ENCODE data around the gene DIP2C. TPM values are rescaled to one million over a fixed set of nuclear protein-coding genes. Genes with fewer than 3 reads are reported as not detected.
"Not testable (repeated sequence)": the region's sequence is repeated elsewhere in the genome, so short reads cannot be mapped to it uniquely, and the experiment has no call there.

DIP2C gene
- polyA plus RNA-seq, 3 donors, result 0.11 TPM; not detected in 2

GRCh38 chr10:349081-349480 lies 340.4 kb downstream of the DIP2C start:
- TF ChIP-seq CTCF (IDR thresholded peaks at IDR 0.05), result no peak
- DNase-seq, result no peak
- H3K4me3 Mint-ChIP-seq, result no peak overlapping the region

DNA sequence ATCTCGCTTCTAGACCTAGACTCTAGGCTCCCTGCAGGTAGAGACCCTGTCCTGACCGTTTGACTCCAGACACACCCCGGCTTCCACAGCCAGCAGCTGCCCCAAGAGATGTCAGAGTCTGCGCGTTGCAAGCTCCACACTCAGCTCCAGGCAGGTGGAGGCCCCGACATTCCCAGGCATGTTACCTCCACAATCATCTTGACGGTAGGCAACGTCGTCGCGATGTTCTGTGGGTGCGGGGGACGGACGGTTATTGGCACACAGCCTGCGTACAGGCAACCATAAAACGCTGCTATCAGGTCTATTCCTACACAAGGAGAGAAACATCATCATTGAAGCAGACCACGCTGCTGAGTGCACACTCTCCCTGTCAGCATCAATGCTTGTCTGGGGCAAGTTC lies 341.0 kb downstream of the DIP2C start:
- no peaks in the 10 kb centered on the region for H3K36me3 Mint-ChIP-seq
- no peak overlapping the region for H3K4me3 ChIP-seq (replicated peaks in 1 of 3; ENCODE audit: low read depth in 2 of 3, low read length in 3 of 3)
- peaks cover 17 to 24% (median 21%) of the 10 kb centered on the region in 7 donors for H3K9me3 Mint-ChIP-seq
- H3K36me3 ChIP-seq (replicated peaks in 1 of 2; ENCODE audit: control insufficient read depth in 1 of 2, insufficient read depth in 2 of 2, low read length in 2 of 2), result no peaks in the 10 kb centered on the region
- H3K4me1 Mint-ChIP-seq, result no peaks in the 10 kb centered on the region
- no peak overlapping the region for H3K9ac ChIP-seq (ENCODE audit: insufficient read depth, low read length, poor library complexity, severe bottlenecking)
- DNase-seq, result no peak
- intact Hi-C loops (cut with micrococcal nuclease), result no loop called here
- no peaks in the 10 kb centered on the region for H4K20me1 ChIP-seq (ENCODE audit: insufficient read depth, low read length)
- no peak overlapping the region for H3K4me3 Mint-ChIP-seq
- H2AFZ ChIP-seq (ENCODE audit: insufficient read depth, low read depth, low read length, poor library complexity, severe bottlenecking), result no peak overlapping the region
- H3K27ac ChIP-seq (ENCODE audit: low read depth in 1 of 2, low read length in 2 of 2), result no peak overlapping the region
- 93% methylated on average over 17 of the region's 17 CpGs for WGBS (ENCODE audit: insufficient coverage)
- no peak for TF ChIP-seq CTCF (IDR thresholded peaks at IDR 0.05)
- no peaks in the 10 kb centered on the region for H3K27me3 ChIP-seq (ENCODE audit: control insufficient read depth in 2 of 2, insufficient read depth in 2 of 2, low read length in 2 of 2)
- peaks cover 2 to 7% (median 3%) of the 10 kb centered on the region in 3 donors for H3K27me3 Mint-ChIP-seq (ENCODE audit: low read depth in 3 of 3)
- H3K4me1 ChIP-seq (ENCODE audit: control insufficient read depth in 1 of 2, insufficient read depth in 2 of 2, low read length in 2 of 2), result no peaks in the 10 kb centered on the region
- H3K27ac Mint-ChIP-seq, result peak overlapping the region in 1 of 7 donors; percentile 53
- H3K79me2 ChIP-seq (ENCODE audit: insufficient read depth, low read length), result no peaks in the 10 kb centered on the region
- peaks cover 0 to 21% of the 10 kb centered on the region in 2 donors for H3K9me3 ChIP-seq (replicated peaks in 1 of 2; ENCODE audit: control insufficient read depth in 1 of 2, insufficient read depth in 1 of 2, low read length in 2 of 2)
- H3K4me2 ChIP-seq (replicated peaks; ENCODE audit: extremely low read depth, low read length, poor library complexity, severe bottlenecking), result no peak overlapping the region

More at GRCh38 chr10:349081-349480, 340.4 kb downstream of the DIP2C start:
- H3K9me3 Mint-ChIP-seq, result peaks cover 17 to 24% (median 21%) of the 10 kb centered on the region in 7 donors
- peaks cover 0 to 21% of the 10 kb centered on the region in 2 donors for H3K9me3 ChIP-seq (replicated peaks in 1 of 2; ENCODE audit: control insufficient read depth in 1 of 2, insufficient read depth in 1 of 2, low read length in 2 of 2)
- peaks cover 2 to 11% (median 3%) of the 10 kb centered on the region in 3 donors for H3K27me3 Mint-ChIP-seq (ENCODE audit: low read depth in 3 of 3)
- H3K27ac ChIP-seq (ENCODE audit: low read depth in 1 of 2, low read length in 2 of 2), result no peak overlapping the region
- no peaks in the 10 kb centered on the region for H3K79me2 ChIP-seq (ENCODE audit: insufficient read depth, low read length)
- no peaks in the 10 kb centered on the region for H3K27me3 ChIP-seq (ENCODE audit: control insufficient read depth in 2 of 2, insufficient read depth in 2 of 2, low read length in 2 of 2)
- no peak overlapping the region for H3K9ac ChIP-seq (ENCODE audit: insufficient read depth, low read length, poor library complexity, severe bottlenecking)
- no peak overlapping the region for H3K27ac Mint-ChIP-seq
- H3K4me3 ChIP-seq (replicated peaks in 1 of 3; ENCODE audit: low read depth in 2 of 3, low read length in 3 of 3), result no peak overlapping the region
- no peak overlapping the region for H2AFZ ChIP-seq (ENCODE audit: insufficient read depth, low read depth, low read length, poor library complexity, severe bottlenecking)
- intact Hi-C loops (cut with micrococcal nuclease), result no loop called here
- 95% methylated on average over 24 of the region's 24 CpGs for WGBS (ENCODE audit: insufficient coverage)
- no peak overlapping the region for H3K4me2 ChIP-seq (replicated peaks; ENCODE audit: extremely low read depth, low read length, poor library complexity, severe bottlenecking)
- H3K4me1 Mint-ChIP-seq, result no peaks in the 10 kb centered on the region
- H3K36me3 Mint-ChIP-seq, result no peaks in the 10 kb centered on the region
- H3K36me3 ChIP-seq (replicated peaks in 1 of 2; ENCODE audit: control insufficient read depth in 1 of 2, insufficient read depth in 2 of 2, low read length in 2 of 2), result no peaks in the 10 kb centered on the region
- H3K4me1 ChIP-seq (ENCODE audit: control insufficient read depth in 1 of 2, insufficient read depth in 2 of 2, low read length in 2 of 2), result no peaks in the 10 kb centered on the region
- H4K20me1 ChIP-seq (ENCODE audit: insufficient read depth, low read length), result no peaks in the 10 kb centered on the region

- H3K4me2 ChIP-seq (replicated peaks; ENCODE audit: extremely low read depth, low read length, poor library complexity, severe bottlenecking); H3K36me3 Mint-ChIP-seq; H3K27ac Mint-ChIP-seq; H4K20me1 ChIP-seq (ENCODE audit: insufficient read depth, low read length); H3K27me3 ChIP-seq (ENCODE audit: control insufficient read depth in 2 of 2, insufficient read depth in 2 of 2, low read length in 2 of 2); H3K4me1 ChIP-seq (ENCODE audit: control insufficient read depth in 1 of 2, insufficient read depth in 2 of 2, low read length in 2 of 2); intact Hi-C loops (cut with micrococcal nuclease); DNase-seq; H2AFZ ChIP-seq (ENCODE audit: insufficient read depth, low read depth, low read length, poor library complexity, severe bottlenecking); H3K4me3 ChIP-seq (replicated peaks in 1 of 3; ENCODE audit: low read depth in 2 of 3, low read length in 3 of 3); H3K27me3 Mint-ChIP-seq (ENCODE audit: low read depth in 3 of 3); H3K4me3 Mint-ChIP-seq; H3K9ac ChIP-seq (ENCODE audit: insufficient read depth, low read length, poor library complexity, severe bottlenecking); H3K36me3 ChIP-seq (replicated peaks in 1 of 2; ENCODE audit: control insufficient read depth in 1 of 2, insufficient read depth in 2 of 2, low read length in 2 of 2); H3K4me1 Mint-ChIP-seq; H3K79me2 ChIP-seq (ENCODE audit: insufficient read depth, low read length); H3K27ac ChIP-seq (ENCODE audit: low read depth in 1 of 2, low read length in 2 of 2): not testable (repeated sequence)
- H3K9me3 Mint-ChIP-seq, result peaks cover 17 to 24% (median 21%) of the 10 kb centered on the region in 7 donors
- peaks cover 0 to 21% of the 10 kb centered on the region in 2 donors for H3K9me3 ChIP-seq (replicated peaks in 1 of 2; ENCODE audit: control insufficient read depth in 1 of 2, insufficient read depth in 1 of 2, low read length in 2 of 2)
- 98% methylated on average over 25 of the region's 34 CpGs for WGBS (ENCODE audit: insufficient coverage)
Measured at GRCh38 chr10:347774-348173, 341.7 kb downstream of the DIP2C start.

Measured in CD14-positive monocyte (primary cell).